Measurements from ENCODE around the gene UCN2. TPM values are rescaled to one million over a fixed set of nuclear protein-coding genes. Genes with fewer than 3 reads are reported as not detected.

The UCN2 gene
- total RNA-seq, 2 donors from 2014 or later = 3.0 TPM; not detected in 1

DNA sequence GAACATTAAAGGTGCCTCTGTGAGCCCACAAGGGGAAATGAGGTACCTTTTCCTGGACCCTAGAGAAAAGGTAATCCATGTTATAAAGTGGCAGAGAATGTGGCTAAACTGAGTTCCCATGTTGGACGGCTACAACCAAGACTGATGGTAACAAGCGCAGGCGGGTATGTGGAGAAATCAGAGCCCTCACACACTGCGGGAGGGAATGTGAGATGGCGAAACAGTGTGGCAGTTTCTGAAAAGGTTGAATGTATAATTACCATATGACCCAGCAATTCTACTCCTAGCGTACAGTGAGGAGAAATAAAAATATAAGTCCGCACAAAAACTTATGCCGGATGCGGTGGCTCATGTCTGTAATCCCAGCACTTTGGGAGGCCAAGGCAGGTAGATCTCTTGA is 35.5 kb downstream of the UCN2 start:
- Histone ChIP-seq H3K27ac (no peak overlapping the region), H3K4me3 (no peak overlapping the region)
- TF ChIP-seq, protein P1, sequence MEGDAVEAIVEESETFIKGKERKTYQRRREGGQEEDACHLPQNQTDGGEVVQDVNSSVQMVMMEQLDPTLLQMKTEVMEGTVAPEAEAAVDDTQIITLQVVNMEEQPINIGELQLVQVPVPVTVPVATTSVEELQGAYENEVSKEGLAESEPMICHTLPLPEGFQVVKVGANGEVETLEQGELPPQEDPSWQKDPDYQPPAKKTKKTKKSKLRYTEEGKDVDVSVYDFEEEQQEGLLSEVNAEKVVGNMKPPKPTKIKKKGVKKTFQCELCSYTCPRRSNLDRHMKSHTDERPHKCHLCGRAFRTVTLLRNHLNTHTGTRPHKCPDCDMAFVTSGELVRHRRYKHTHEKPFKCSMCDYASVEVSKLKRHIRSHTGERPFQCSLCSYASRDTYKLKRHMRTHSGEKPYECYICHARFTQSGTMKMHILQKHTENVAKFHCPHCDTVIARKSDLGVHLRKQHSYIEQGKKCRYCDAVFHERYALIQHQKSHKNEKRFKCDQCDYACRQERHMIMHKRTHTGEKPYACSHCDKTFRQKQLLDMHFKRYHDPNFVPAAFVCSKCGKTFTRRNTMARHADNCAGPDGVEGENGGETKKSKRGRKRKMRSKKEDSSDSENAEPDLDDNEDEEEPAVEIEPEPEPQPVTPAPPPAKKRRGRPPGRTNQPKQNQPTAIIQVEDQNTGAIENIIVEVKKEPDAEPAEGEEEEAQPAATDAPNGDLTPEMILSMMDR (IDR thresholded peaks at IDR 0.05) = no peak

DNA sequence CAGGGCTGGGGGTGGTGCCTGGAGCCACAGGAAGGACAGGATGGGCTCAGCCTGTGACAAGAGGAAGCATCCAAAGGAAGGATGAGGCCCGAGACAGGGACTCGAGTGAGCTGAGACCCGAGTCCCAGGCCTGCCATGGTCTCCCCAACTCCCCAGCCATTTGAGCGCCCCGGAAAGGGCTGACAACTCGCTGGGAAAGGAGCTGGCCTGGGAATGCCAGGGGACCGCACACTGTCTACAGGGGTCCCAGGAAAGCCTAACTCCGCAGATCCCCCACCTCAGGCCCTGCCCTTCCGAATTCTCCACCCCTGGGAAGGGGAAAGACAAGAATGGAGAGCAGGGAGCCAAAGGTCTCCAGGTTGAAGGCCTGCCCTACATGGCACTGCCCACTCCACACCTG is 38.6 kb downstream of the UCN2 start:
- no peaks in the 10 kb centered on the region for H3K27me3 ChIP-seq (replicated peaks; ENCODE audit: insufficient read depth)
- H3K4me3 ChIP-seq = no peak overlapping the region
- DNase-seq (ENCODE audit: low spot score) (no peak), ATAC-seq (ENCODE audit: insufficient number of reproducible peaks, low FRiP score, low read depth) (no peak)
- H3K36me3 ChIP-seq = peaks cover 9% of the 10 kb centered on the region
- TF ChIP-seq, protein P1 (IDR thresholded peaks at IDR 0.05) = no peak
- no peaks in the 10 kb centered on the region for H3K9me3 ChIP-seq
- H3K27ac ChIP-seq = no peak overlapping the region
- H3K4me1 ChIP-seq (ENCODE audit: control insufficient read depth in 1 of 2, low read depth in 2 of 2) = no peaks in the 10 kb centered on the region

More for the DNA sequence above, 35.5 kb downstream of the UCN2 start:
- H3K4me1 ChIP-seq (ENCODE audit: control insufficient read depth in 1 of 2, low read depth in 2 of 2) = no peaks in the 10 kb centered on the region
- ATAC-seq (ENCODE audit: insufficient number of reproducible peaks, low FRiP score, low read depth) = no peak
- peaks cover 9% of the 10 kb centered on the region for H3K36me3 ChIP-seq
- DNase-seq (ENCODE audit: low spot score) = no peak
- no peaks in the 10 kb centered on the region for H3K9me3 ChIP-seq
- H3K27me3 ChIP-seq (replicated peaks; ENCODE audit: insufficient read depth) = no peaks in the 10 kb centered on the region

DNA sequence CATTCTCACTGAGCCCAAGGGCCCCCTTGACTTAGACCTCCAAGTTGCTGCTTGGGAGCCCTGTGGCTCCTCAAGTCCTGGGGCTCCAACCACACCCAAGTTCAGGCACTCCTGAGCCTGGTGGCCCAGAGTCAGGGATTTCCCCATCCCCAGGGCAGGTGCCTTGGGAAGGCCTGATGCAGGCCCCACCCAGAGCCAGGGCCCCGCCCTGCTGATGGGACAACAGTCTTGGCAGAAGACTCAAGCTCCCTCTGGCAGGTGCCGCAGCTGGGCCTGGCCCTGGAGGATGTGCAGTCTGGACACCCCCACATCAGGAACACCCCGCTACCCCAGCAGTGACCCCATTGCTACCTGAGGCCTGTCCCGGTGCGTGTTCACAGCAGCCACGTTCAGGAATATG is 41.9 kb downstream of the UCN2 start:
- H3K27me3 ChIP-seq (replicated peaks; ENCODE audit: insufficient read depth) = no peaks in the 10 kb centered on the region
- no peak for ATAC-seq (ENCODE audit: insufficient number of reproducible peaks, low FRiP score, low read depth)
- peaks cover 9% of the 10 kb centered on the region for H3K36me3 ChIP-seq
- H3K4me1 ChIP-seq (ENCODE audit: control insufficient read depth in 1 of 2, low read depth in 2 of 2) = no peaks in the 10 kb centered on the region
- no peaks in the 10 kb centered on the region for H3K9me3 ChIP-seq
- no peak overlapping the region for H3K4me3 ChIP-seq
- TF ChIP-seq, protein P1 (IDR thresholded peaks at IDR 0.05) = no peak
- DNase-seq (ENCODE audit: low spot score) = no peak
- no peak overlapping the region for H3K27ac ChIP-seq

DNA sequence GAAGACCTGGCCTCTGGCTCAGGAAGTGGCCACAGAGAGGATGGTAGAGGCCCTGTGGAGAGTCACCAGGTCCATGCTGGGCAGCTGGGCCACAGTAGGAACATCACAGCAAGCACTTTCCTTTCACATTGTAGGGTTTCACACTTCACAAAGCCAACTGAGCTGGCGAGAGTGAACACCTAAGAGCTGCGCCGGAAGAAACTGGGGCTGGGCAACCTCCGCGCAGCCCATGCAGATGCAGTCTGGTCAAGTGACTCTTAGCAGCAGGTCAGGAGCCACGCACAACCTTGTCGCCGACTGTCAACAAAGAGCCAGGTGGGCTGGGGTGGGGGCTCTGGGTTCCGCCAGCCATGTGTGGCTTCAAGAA is 44.3 kb downstream of the UCN2 start:
- no peaks in the 10 kb centered on the region for H3K4me1 ChIP-seq (ENCODE audit: control insufficient read depth in 1 of 2, low read depth in 2 of 2)
- peaks cover 3% of the 10 kb centered on the region for H3K36me3 ChIP-seq
- no peaks in the 10 kb centered on the region for H3K9me3 ChIP-seq
- no peak for ATAC-seq (ENCODE audit: insufficient number of reproducible peaks, low FRiP score, low read depth)
- DNase-seq (ENCODE audit: low spot score) = no peak
- TF ChIP-seq, protein P1 (IDR thresholded peaks at IDR 0.05) = no peak
- no peak overlapping the region for H3K4me3 ChIP-seq
- H3K27ac ChIP-seq = no peak overlapping the region
- H3K27me3 ChIP-seq (replicated peaks; ENCODE audit: insufficient read depth) = no peaks in the 10 kb centered on the region

DNA sequence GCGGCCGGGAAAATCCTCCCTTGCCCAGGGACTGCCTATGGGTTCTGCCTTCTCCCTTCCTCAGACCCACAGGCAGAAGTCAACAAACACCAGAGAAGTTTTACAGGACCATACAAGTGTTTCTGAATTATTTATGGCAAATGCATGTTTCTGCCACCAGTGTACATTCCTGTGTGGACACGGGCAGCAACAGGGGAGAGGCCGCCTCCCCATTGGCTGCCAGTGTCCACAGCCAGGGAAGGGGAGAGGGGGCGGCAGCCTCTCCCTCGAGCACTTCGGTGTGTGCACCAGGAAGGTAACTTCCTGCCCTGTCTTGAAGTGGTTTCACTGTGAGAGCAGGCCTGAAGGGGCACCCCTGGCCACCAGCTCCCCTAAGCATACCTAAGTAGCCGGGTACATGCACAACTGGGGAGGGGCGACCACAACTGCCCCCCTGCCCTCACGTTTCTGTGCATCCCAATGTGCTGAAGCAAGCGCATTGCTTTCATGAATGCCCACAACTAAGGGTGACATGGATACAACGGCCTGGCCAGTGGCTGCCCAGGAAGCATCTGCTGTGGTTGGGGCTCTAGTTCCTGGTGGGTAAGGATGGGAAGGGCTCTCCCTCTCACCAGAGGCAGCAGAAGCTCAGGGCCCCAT is 44.8 kb downstream of the UCN2 start:
- no peak for DNase-seq (ENCODE audit: low spot score)
- no peak for ATAC-seq (ENCODE audit: insufficient number of reproducible peaks, low FRiP score, low read depth)
- Histone ChIP-seq H3K27me3 (replicated peaks; ENCODE audit: insufficient read depth) (no peaks in the 10 kb centered on the region), H3K9me3 (no peaks in the 10 kb centered on the region), H3K4me3 (no peak overlapping the region), H3K36me3 (peaks cover 2% of the 10 kb centered on the region), H3K4me1 (ENCODE audit: control insufficient read depth in 1 of 2, low read depth in 2 of 2) (no peaks in the 10 kb centered on the region), H3K27ac (no peak overlapping the region)
- TF ChIP-seq, protein P1 (IDR thresholded peaks at IDR 0.05) = no peak

Measured in thoracic aorta (tissue), 2 donors.